HepG2 (cell line): ENCODE measurements around the gene CATSPERD. TPM values are rescaled to one million over a fixed set of nuclear protein-coding genes. Genes with fewer than 3 reads are reported as not detected.
A peak's percentile ranks its signal among the peaks of the same experiment; 100 is the strongest.

Experiments
- ATAC-seq: fragments of 200-7000 bp; cut with Tn5 transposase; 3 replicates; pipeline ENCODE4 v1.9.1; 2020; ENCODE audit warnings: mild to moderate bottlenecking, moderate library complexity
- BruUV-seq: library from RNA; stranded (reverse); fragments of 400-500 nt; replicated peaks from 2 replicates; lab custom pipeline; 2021; lab: Mats Ljungman, UMichigan
- CTCF ChIA-PET: fragments of 300-600 bp; formaldehyde crosslinking; extraction: SDS; loops from one replicate; lab custom pipeline; 2021; ENCODE audit warnings: low total read pairs, inconsistent platforms, low intra/inter-chr PET ratio; lab: Yijun Ruan, JAX
- POLR2A ChIA-PET: fragments of 350-600 bp; sonication (Branson Sonifier 250); formaldehyde crosslinking; loops from one replicate; lab custom pipeline; 2020; ENCODE audit warnings: antibody characterized with exemption, inconsistent platforms; lab: Yijun Ruan, JAX
- DNase-seq: peaks from one replicate; pipeline ENCODE4 v3.0.0-alpha.2; 2015; ENCODE audit warnings: low spot score
- FAIRE-seq: peaks from 3 replicates; lab custom pipeline; 2011; peaks lifted over from hg19 to GRCh38; lab: Jason Lieb, UNC
- H2AFZ ChIP-seq: one replicate; pipeline ENCODE4 v1.6.1; 2011; ENCODE audit warnings: low read length, inconsistent platforms
- H3K27ac ChIP-seq: fragments of 300-600 bp; 3 replicates; pipeline ENCODE4 v1.8.0; 2011; ENCODE audit warnings: mixed run types, mild to moderate bottlenecking, mixed read lengths, low read length, inconsistent platforms; ENCODE audit not compliant: insufficient read depth; ENCODE audit errors: extremely low read length
- H3K27me3 ChIP-seq, 2 experiments: fragments of 200-600 bp in 1 of 2; 2 replicates in 1 of 2; 3 replicates in 1 of 2; pipeline versions ENCODE4 v1.6.0 to v1.8.0; 2011; ENCODE audit warnings: low read length in 2 of 2, mild to moderate bottlenecking in 2 of 2, moderate library complexity in 2 of 2, inconsistent platforms in 1 of 2; ENCODE audit not compliant: insufficient read depth in 2 of 2, control insufficient read depth in 1 of 2
- H3K36me3 ChIP-seq, 2 experiments: fragments of 200-600 bp in 1 of 2; replicated peaks in 1 of 2; 2 replicates in 1 of 2; 3 replicates in 1 of 2; pipeline versions ENCODE4 v1.5.1 to v1.8.0; 2011; ENCODE audit warnings: low read length in 2 of 2, inconsistent platforms in 1 of 2; ENCODE audit not compliant: insufficient read depth in 2 of 2, control insufficient read depth in 1 of 2
- H3K4me1 ChIP-seq: 2 replicates; pipeline ENCODE4 v1.5.1; 2012; ENCODE audit warnings: low read length, inconsistent platforms; ENCODE audit not compliant: insufficient read depth
- H3K4me2 ChIP-seq: 2 replicates; pipeline ENCODE4 v1.6.0; 2011; ENCODE audit warnings: low read depth, low read length, inconsistent platforms
- H3K4me3 ChIP-seq, 3 experiments: fragments of 200-600 bp in 1 of 3; sonication (generic), shearing (Covaris generic) in 1 of 3; replicated peaks in 1 of 3; 2 replicates each; pipeline ENCODE4 v1.5.1; 2011 to 2016; ENCODE audit warnings: low read length in 3 of 3, inconsistent platforms in 2 of 3, low read depth in 2 of 3, mild to moderate bottlenecking in 2 of 3, control low read depth in 1 of 3, mixed read lengths in 1 of 3; ENCODE audit not compliant: insufficient read depth in 1 of 3
- H3K79me2 ChIP-seq: one replicate; pipeline ENCODE4 v1.6.1; 2011; ENCODE audit warnings: low read length, inconsistent platforms; ENCODE audit not compliant: insufficient read depth
- H3K9ac ChIP-seq: 2 replicates; pipeline ENCODE4 v1.6.0; 2011; ENCODE audit warnings: mild to moderate bottlenecking, low read depth, low read length, inconsistent platforms; ENCODE audit not compliant: insufficient read depth
- H3K9me3 ChIP-seq: 2 replicates; pipeline ENCODE4 v1.5.1; 2012; ENCODE audit warnings: mild to moderate bottlenecking, low read length
- H4K20me1 ChIP-seq: 2 replicates; pipeline ENCODE4 v1.6.0; 2011; ENCODE audit warnings: inconsistent platforms, mild to moderate bottlenecking, low read length, moderate library complexity; ENCODE audit not compliant: insufficient read depth
- ADNP ChIP-seq: sonication (generic); formaldehyde crosslinking; IDR thresholded peaks from 2 replicates; pipeline ENCODE4 v1.4.0; 2020; ENCODE audit warnings: missing genetic modification reagents
- EZH2 ChIP-seq: conservative IDR thresholded peaks from 2 replicates; pipeline ENCODE4 v1.6.1; 2012; ENCODE audit warnings: mild to moderate bottlenecking, low read depth, low read length, moderate library complexity
- GPN1 ChIP-seq: sonication (generic); formaldehyde crosslinking; IDR thresholded peaks from 2 replicates; pipeline ENCODE4 v1.5.1; 2020; ENCODE audit warnings: missing genetic modification reagents, borderline replicate concordance
- MBNL3 ChIP-seq: fragments of 250-450 bp; sonication (Bioruptor Pico); conservative IDR thresholded peaks from 2 replicates; pipeline ENCODE4 v1.8.0; 2022; ENCODE audit warnings: mild to moderate bottlenecking, inconsistent platforms
- PITX1 ChIP-seq: sonication (generic); formaldehyde crosslinking; IDR thresholded peaks from 2 replicates; pipeline ENCODE4 v1.5.1; 2020; ENCODE audit warnings: mild to moderate bottlenecking, missing genetic modification reagents
- POGK ChIP-seq: sonication (generic); formaldehyde crosslinking; conservative IDR thresholded peaks from 2 replicates; pipeline ENCODE4 v1.8.0; 2022; ENCODE audit warnings: mild to moderate bottlenecking, moderate library complexity, missing genetic modification reagents
- PREB ChIP-seq: sonication (generic); formaldehyde crosslinking; IDR thresholded peaks from 2 replicates; pipeline ENCODE4 v1.4.0; 2020; ENCODE audit warnings: missing genetic modification reagents
- PTBP1 ChIP-seq: fragments of 200-400 bp; formaldehyde crosslinking; IDR thresholded peaks from 2 replicates; pipeline ENCODE4 v1.6.1; 2018; ENCODE audit warnings: low read length, low read depth; ENCODE audit not compliant: poor library complexity, severe bottlenecking
- RFX5 ChIP-seq: IDR thresholded peaks from 2 replicates; pipeline ENCODE4 v1.6.1; 2011; ENCODE audit warnings: low read depth, low read length, improper control_type of control experiment
- SMARCE1 ChIP-seq: fragments of 450-650 bp; IDR thresholded peaks from 2 replicates; pipeline ENCODE4 v1.6.1; 2017; ENCODE audit warnings: borderline replicate concordance
- TFDP1 ChIP-seq: IDR thresholded peaks from 2 replicates; pipeline ENCODE4 v1.6.1; 2016; ENCODE audit warnings: missing compliant biosample characterization, missing genetic modification reagents, borderline replicate concordance
- ZNF747 ChIP-seq: sonication (generic); formaldehyde crosslinking; IDR thresholded peaks from 2 replicates; pipeline ENCODE4 v1.8.1; 2023; ENCODE audit warnings: missing genetic modification reagents, mild to moderate bottlenecking, borderline replicate concordance
- ZNF841 ChIP-seq: sonication (generic); formaldehyde crosslinking; IDR thresholded peaks from 2 replicates; pipeline ENCODE4 v1.8.1; 2023; ENCODE audit warnings: missing genetic modification reagents, borderline replicate concordance
- WGBS: methylation state at CpG from one replicate; pipeline ENCODE4 v1.1.6; 2017; ENCODE audit warnings: low lambda C conversion rate; 5-methylcytosine and 5-hydroxymethylcytosine counted together
- in situ Hi-C: cut with HindIII; loops from 2 replicates; pipeline ENCODE4 v1.10.0; 2017; ENCODE audit warnings: low pct_unique_long_range_greater_than_20kb; ENCODE audit not compliant: extremely low pct_ligation_motif_present
- intact Hi-C: fragments of 100-400 bp; cut with micrococcal nuclease; formaldehyde crosslinking; loops from one replicate; pipeline ENCODE4 v1.10.0; 2022; ENCODE audit not compliant: unreplicated experiment
- polyA plus RNA-seq, 8 experiments: library from polyadenylated mRNA; depleted of rRNA in 3 of 8; stranded (reverse) in 7 of 8; unstranded in 1 of 8; fragments of >200 nt; fragmentation: Illumina TruSeq in 4 of 8; extraction: Trizol in 4 of 8; gene quantifications; 2 replicates each; pipeline versions ENCODE4 v1.2.1 to v1.2.3, GENCODE V29; 2011 to 2016; ENCODE audit warnings: low read depth in 4 of 8, missing spikeins in 1 of 8, mixed read lengths in 1 of 8; ENCODE audit not compliant: insufficient read depth in 1 of 8
- total RNA-seq, 5 experiments: library from RNA; depleted of rRNA; stranded (reverse); fragments of >200 nt; fragmentation: Illumina TruSeq; extraction: Trizol; gene quantifications; 2 replicates each; pipeline ENCODE4 v1.2.3, GENCODE V29; 2016; ENCODE audit warnings: low read depth in 1 of 5

CATSPERD gene
- total and polyA plus RNA-seq, 2 of the 13 experiments (the other 11 are each of a cell fraction or from before 2014, with no cell fraction given), result 0.04 TPM; not detected in 1

GRCh38 chr19:5714816-5715215 lies 5.6 kb upstream of the CATSPERD start:
- Histone ChIP-seq H3K9me3 (no peaks in the 10 kb centered on the region), H3K36me3 (peaks cover 29 to 64% of the 10 kb centered on the region in 2 experiments), H4K20me1 (peaks cover 24% of the 10 kb centered on the region), H3K4me2 (no peak overlapping the region)
- WGBS, result 97% methylated on average over 10 of the region's 10 CpGs
- intact Hi-C loops, result no loop called here
- BruUV-seq, result no TSS peak
- TF ChIP-seq PTBP1, result no peak
- no peak for TF ChIP-seq ZNF747 (CRISPR knock-in tag)
- no peak for TF ChIP-seq SMARCE1
- TF ChIP-seq, all 625 proteins: peak for 0
- H3K9ac ChIP-seq, result no peak overlapping the region
- CTCF ChIA-PET, result no interaction called here
- POLR2A ChIA-PET, result interaction anchor here (1.5 to 3.4 kb wide), 2 partner anchors 23 to 25 kb away, joined by 7 to 13 read pairs; partner anchors contain the start of gene RPL36
- no peak for DNase-seq
- H3K27ac ChIP-seq, result no peak overlapping the region
- peaks cover 38% of the 10 kb centered on the region for H3K4me1 ChIP-seq
- H2AFZ ChIP-seq, result no peak overlapping the region
- H3K27me3 ChIP-seq, result no peaks in the 10 kb centered on the region; a peak in 1 of 5 replicates
- H3K79me2 ChIP-seq, result peaks cover 47% of the 10 kb centered on the region
- ATAC-seq, result no peak
- no peak overlapping the region for H3K4me3 ChIP-seq
- no peak for FAIRE-seq
- in situ Hi-C loops, result no loop called here

GRCh38 chr19:5717215-5717935 lies 3.1 kb upstream of the CATSPERD start:
- no peak for TF ChIP-seq TFDP1 (CRISPR knock-in tag)
- TF ChIP-seq GPN1 (CRISPR knock-in tag), result no peak
- no peak for TF ChIP-seq PITX1 (CRISPR knock-in tag)
- TF ChIP-seq RFX5, result no peak
- TF ChIP-seq POGK (CRISPR knock-in tag), result no peak
- no peak for TF ChIP-seq PREB
- TF ChIP-seq ADNP (CRISPR knock-in tag), result no peak
- TF ChIP-seq EZH2, result no peak
- TF ChIP-seq ZNF841 (CRISPR knock-in tag), result no peak
- no peak for TF ChIP-seq MBNL3 (CRISPR knock-in tag)
- POLR2A ChIA-PET, result interaction anchor here (1.2 to 4.7 kb wide), 5 partner anchors 22 to 97 kb away, joined by 3 to 95 read pairs (median 9); partner anchors contain the start of gene RPL36
- 85% methylated on average over 8 of the region's 8 CpGs for WGBS
- Histone ChIP-seq H2AFZ (no peak overlapping the region), H4K20me1 (peaks cover 24% of the 10 kb centered on the region), H3K27ac (peak overlapping the region; percentile 95), H3K4me1 (peaks cover 38% of the 10 kb centered on the region), H3K9ac (peak overlapping the region; percentile 93), H3K4me3 (peak overlapping the region in 2 of 3 experiments; percentile 78 to 98; a peak in 3 of 6 replicates), H3K27me3 (no peaks in the 10 kb centered on the region; a peak in 1 of 5 replicates), H3K79me2 (peaks cover 47% of the 10 kb centered on the region), H3K4me2 (peak overlapping the region; percentile 92), H3K9me3 (no peaks in the 10 kb centered on the region), H3K36me3 (peaks cover 18 to 41% of the 10 kb centered on the region in 2 experiments; a peak in 4 of 5 replicates)
- BruUV-seq, result TSS peak; percentile 41
- FAIRE-seq (no peak), ATAC-seq (no peak), DNase-seq (no peak)
- in situ Hi-C loops (no loop called here), intact Hi-C loops (no loop called here)
- CTCF ChIA-PET, result no interaction called here
